NCI-H345 (cell line): ENCODE data around the gene CABLES2.

ENCODE experiments used
- DNase-seq: peaks from one replicate; lab custom pipeline; 2025; lab: John Stamatoyannopoulos, UW

CABLES2 gene

GRCh38 chr20:62370115-62370806 lies 36.8 kb downstream of the CABLES2 start:
- DNase-seq: no peak

- no peak for DNase-seq
Observed at GRCh38 chr20:62369815-62370114, 37.3 kb downstream of the CABLES2 start.

- no peak for DNase-seq
Observed at GRCh38 chr20:62368976-62369814, 37.9 kb downstream of the CABLES2 start.

- DNase-seq: peak; percentile 46
Observed at GRCh38 chr20:62368392-62368975, 38.6 kb downstream of the CABLES2 start.

GRCh38 chr20:62367633-62368391 lies 39.3 kb downstream of the CABLES2 start:
- DNase-seq: peak; percentile 67

- DNase-seq: peak; percentile 68
Observed at GRCh38 chr20:62367136-62367632, 39.9 kb downstream of the CABLES2 start, which contains the start of gene LAMA5. TSS of gene LAMA5 (minus strand) at chr20:62367312. CDS start at chr20:62367245, 67 bp downstream.

GRCh38 chr20:62366370-62367135 lies 40.5 kb downstream of the CABLES2 start:
- peak; percentile 85 for DNase-seq

GRCh38 chr20:62365814-62366369 lies 41.2 kb downstream of the CABLES2 start:
- DNase-seq: peak; percentile 58

- DNase-seq: no peak
Observed at GRCh38 chr20:62364911-62365736, 42.0 kb downstream of the CABLES2 start.

- no peak for DNase-seq
Observed at GRCh38 chr20:62363920-62364851, 42.9 kb downstream of the CABLES2 start.

- DNase-seq: no peak
Observed at GRCh38 chr20:62362991-62363919, 43.8 kb downstream of the CABLES2 start.

GRCh38 chr20:62362590-62362940 lies 44.5 kb downstream of the CABLES2 start:
- no peak for DNase-seq

- no peak for DNase-seq
Observed at GRCh38 chr20:62361799-62362589, 45.1 kb downstream of the CABLES2 start.

GRCh38 chr20:62360854-62361798 lies 46.0 kb downstream of the CABLES2 start:
- peak; percentile 28 for DNase-seq

- no peak for DNase-seq
Observed at GRCh38 chr20:62359491-62360121, 47.5 kb downstream of the CABLES2 start.
